NCI-H1105 (cell line): ENCODE data around the gene RTEL1.
"Not testable (repeated sequence)": the region's sequence is repeated elsewhere in the genome, so short reads cannot be mapped to it uniquely, and the experiment has no call there.

ENCODE experiments used
- DNase-seq: peaks from one replicate; lab custom pipeline; 2025; lab: John Stamatoyannopoulos, UW

Gene RTEL1

DNA sequence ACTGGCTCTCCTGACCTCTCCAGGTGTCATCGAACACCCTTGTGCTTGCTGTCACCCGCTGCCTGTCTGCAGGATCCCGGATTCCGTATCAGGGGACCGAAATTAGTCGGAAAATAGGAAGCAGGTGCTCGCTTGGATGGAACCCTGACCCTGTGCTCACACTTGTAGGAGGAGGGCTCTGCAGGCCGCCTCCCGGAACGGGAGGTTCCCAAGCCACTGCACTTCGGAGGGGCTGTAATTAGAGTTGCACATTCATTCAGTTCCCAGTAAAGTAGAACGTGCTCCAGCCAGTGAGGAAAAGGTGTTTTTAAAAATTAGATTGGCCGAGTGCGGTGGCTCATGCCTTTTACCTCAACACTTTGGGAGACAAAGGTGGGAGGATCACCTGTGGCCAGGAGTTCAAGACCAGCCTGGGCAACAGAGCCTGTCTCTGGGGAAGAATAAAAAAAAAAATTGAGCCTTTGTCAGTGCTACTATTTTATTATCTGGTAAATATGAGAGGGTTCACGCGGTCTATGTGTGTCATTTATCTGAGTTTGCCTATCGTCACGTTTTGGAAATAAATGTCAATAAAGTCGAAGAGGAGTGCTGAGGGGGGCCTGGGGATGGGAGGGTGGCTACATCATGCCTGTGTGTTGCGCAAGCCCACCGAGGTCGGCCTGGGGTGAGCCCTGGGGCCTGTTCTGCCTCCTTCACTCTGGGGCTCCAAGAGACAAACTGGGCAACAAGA, 29.7 kb upstream of the RTEL1 start:
- DNase-seq, result peak; percentile 81

DNA sequence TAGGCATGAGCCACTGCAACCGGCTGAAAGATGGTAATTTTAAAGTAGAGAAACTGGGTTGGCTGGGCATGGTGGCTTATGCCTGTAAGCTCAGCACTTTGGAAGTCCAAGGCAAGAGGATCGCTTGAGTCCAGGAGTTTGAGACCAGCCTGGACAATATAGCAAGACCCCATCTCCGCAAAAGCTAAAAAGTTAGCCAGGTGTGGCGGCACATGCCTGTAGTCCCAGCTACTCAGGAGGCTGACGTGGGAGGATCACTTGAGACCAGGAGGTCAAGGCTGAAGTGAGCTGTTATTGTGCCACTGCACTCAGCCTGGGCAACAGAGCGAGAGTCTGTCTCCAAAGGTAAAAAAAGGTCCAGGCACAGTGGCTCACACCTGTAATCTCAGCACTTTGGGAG, 27.2 kb upstream of the RTEL1 start:
- DNase-seq, result not testable (repeated sequence)

DNA sequence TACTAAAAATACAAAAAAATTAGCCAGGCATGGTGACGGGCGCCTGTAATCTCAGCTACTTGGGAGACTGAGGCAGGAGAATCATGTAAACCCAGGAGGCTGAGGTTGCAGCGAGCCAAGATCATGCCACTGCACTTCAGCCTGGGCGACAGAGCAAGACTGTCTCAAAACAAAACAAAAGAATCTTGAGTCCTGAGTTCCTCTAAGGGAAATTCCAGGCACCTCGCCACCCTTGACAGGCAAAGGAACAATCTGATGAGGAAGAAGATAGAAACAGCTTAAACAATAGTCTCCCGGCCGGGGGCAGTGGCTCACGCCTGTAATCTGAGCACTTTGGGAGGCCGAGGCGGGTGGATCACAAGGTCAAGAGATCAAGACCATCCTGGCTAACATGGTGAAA, 26.7 kb upstream of the RTEL1 start:
- DNase-seq, result not testable (repeated sequence)

DNA sequence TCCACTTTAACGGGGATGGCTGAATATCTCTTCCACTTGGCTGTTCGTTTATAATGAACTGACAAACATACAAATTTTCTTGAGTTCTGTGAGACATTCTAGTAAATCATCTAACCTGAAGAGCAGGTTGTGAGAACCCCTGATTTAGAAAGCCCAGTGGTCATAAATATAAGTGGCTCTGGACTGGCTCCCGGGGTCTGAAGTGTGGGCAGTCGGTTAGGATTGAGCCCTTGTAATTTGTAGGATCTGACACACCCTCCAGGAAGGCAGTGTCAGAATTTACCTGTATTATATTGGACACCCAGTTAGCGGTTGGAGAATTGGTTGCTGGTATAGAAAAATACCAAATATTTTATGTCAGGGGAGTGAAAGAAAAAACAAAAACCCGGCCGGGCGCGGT, 24.4 kb upstream of the RTEL1 start:
- DNase-seq, result no peak

DNA sequence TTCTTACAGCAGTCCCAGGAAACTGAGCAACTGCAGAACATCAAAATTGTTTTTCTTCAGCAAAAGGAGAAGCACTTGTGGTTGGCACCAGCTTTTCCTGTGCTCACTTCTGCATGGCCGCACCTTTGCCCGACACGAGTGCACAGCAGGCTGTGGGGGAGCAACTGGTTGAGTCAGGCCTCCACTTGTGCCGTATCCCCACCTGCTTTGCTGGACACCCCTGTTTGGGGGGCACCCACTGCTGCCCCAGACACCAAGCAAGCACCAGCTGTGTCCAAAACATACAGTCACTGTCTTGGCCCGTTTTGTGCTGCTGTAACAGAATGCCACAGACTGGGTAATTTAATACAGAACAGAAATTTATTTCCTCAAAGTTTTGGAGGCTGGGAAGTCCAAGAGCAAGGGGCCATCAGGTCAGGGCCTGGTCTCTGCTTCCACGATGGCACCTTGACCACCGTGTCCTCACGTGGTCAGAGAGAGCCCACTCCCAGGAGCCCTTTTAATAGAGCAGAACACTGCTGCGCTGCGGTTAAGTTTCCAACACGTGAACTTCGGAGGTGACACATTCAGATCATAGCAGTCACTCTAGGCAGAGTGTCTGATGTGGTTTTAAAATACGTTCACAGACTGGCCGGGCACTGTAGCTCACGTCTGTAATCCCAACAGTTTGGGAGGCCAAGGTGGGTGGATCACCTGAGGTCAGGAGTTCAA, 22.5 kb upstream of the RTEL1 start:
- DNase-seq, result no peak

- DNase-seq, result no peak
Measured at GRCh38 chr20:63636752-63637628, 21.1 kb upstream of the RTEL1 start.

DNA sequence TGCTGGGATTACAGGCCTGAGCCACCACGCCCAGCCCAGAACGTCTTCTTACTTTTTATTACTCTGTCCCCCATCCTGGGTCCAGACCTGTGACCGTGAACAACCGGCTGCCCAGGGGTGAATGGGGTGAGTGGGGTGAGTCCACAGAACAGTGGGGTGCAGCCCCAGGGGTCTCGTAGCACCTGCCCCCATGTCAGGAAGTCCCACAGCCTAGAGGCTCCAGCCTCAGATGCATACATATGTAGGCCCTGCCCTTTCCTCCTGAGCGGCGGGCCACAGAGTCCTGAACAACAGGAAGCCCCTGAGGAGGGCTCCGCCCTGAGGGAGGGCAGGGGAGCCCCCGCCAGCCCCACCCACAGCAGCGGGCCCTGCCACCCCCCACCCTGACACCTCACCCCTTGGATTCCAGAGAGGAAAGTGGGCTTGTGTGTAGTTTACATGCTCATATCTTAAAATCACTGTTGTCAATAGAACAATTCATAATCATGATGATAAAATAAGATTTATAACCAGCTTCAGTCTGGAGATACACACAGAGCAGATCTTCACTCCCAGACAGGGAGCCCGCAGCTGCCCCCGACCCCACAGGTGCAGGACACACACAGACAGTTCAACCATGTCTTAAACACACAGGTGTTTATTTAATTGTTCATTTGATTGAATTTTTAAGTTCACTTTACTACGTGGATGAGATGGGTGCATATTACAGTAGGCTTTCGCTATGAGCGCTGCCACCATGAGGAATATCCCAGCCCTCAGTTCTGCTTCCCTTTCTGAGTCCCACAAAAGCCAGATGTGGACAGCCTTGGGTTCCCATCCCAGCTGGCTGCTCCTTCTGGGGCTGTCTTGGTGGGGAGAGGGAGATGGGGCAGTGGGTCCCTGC, 18.8 kb upstream of the RTEL1 start:
- no peak for DNase-seq

GRCh38 chr20:63640086-63640485, 18.0 kb upstream of the RTEL1 start:
- no peak for DNase-seq

- not testable (repeated sequence) for DNase-seq
Measured at GRCh38 chr20:63640686-63641085, 17.4 kb upstream of the RTEL1 start.

DNA sequence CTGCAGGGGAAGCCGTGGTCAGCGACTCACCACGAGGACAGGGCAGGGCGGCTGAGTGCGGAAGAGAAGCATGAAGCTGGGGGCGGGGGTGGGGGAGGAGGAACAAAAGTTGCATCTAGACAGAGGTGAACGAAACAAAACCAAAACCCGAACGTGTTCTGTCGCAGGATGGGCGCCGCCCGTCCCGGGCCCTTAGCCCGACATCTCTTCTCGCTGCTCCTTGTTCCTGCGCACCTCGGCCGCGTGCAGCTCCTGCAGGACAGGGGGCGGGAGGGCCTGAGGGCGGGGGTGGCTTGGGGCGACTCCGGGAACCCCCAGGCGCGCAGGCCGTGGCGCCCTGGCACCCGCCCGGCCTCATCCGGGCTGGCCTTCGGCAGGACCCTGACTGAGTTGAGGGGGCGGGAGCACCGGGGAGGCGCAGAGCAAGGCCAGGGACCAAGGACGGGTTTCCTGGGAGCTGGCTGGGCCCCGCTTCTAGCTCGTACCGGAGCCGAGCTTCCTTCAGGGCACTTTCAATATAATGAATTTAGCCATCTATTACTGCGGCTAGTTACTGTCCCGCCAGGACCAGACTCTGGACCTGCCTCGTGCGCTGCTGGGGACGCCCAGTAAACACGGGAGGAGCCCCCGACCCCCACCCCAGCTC, 16.8 kb upstream of the RTEL1 start:
- no peak for DNase-seq

- DNase-seq, result peak; percentile 95
Measured at GRCh38 chr20:63641792-63642523, 16.2 kb upstream of the RTEL1 start.

- no peak for DNase-seq
Measured at GRCh38 chr20:63642527-63643247, 15.4 kb upstream of the RTEL1 start.

DNA sequence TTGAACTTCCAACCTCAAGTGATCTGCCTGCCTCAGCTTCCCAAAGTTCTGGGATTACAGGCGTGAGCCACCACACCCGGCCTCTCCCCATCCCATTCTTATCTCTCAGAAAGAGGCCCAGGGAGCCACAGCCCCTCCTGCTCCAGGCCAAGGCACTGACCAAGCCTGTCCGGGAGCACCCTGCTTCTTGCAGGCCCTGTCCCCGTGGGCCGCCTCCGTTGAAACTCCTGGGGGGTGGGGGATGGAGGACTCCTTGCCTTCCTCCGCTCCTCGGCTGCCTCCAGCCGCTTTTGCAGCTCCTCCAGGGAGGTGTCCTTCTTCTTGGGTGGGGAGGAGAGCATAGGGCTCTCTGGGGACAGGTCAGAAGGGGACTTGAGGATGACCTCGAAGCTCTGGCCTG, 14.6 kb upstream of the RTEL1 start:
- no peak for DNase-seq

DNA sequence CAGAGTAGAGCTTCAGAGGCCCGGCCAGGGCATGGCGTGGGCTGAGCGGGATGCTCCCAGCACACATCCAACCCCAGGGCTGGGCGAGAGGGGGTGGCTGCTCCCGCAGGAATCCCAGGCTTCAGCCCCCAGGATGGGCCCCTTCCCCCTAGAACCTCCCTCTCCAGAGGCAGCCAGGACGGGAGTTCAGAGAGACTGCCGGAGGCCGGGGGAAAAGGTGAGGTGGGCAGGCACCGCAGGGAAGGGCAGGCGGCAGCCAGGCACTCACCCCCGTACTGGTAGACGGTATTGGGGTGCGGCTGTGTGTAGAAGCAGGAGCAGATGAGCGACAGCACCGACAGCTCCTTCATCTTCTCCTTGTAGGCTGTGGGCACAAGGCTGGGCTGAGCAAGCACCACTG, 14.2 kb upstream of the RTEL1 start:
- DNase-seq, result no peak

- no peak for DNase-seq
Measured at GRCh38 chr20:63645218-63645617, 12.9 kb upstream of the RTEL1 start.

- DNase-seq, result no peak
Measured at GRCh38 chr20:63648190-63648589, 9.9 kb upstream of the RTEL1 start.

DNA sequence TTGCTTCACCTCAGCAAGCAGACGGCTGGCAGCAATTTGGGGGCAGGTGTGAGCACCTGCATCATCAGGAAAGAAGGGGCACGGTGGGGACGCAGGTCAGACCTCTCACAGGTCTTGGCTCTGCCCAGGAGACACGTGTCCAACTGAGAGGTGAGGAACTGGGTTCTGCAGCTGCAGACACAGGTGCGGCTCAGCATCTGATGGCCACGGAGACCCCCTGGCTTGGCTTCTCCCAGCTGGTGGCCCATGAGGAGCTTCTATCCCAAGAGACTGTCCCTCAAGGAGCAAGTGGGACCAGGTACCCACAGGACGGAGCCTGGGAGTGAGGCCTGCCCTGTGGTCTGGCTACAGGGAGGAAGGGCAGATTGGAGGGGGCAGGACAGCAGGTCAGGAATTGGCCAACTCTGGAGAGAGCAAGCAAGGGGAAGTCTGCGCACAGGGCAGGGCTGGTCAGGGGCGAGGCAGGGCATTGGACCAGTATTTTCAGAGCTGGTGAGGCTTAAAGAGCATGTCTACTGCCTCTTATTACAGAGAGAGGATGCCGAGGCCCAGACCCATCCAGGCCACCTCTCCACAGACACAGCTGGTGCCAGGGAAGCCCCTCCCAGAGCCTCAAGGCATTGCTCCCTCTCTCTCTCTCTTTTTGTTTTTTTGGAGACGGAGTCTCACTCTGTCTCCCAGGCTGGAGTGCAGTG, 9.1 kb upstream of the RTEL1 start:
- no peak for DNase-seq

DNA sequence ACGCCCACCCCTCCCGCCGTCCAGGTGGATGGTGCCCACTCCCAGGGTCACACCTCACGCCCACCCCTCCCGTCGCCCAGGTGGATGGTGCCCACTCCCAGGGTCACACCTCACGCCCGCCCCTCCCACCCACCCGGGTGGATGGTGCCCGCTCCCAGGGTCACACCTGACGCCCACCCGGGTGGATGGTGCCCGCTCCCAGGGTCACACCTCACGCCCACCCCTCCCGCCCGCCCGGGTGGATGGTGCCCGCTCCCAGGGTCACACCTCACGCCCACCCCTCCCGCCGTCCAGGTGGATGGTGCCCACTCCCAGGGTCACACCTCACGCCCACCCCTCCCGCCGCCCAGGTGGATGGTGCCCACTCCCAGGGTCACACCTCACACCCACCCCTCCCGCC, 7.6 kb upstream of the RTEL1 start:
- not testable (repeated sequence) for DNase-seq

DNA sequence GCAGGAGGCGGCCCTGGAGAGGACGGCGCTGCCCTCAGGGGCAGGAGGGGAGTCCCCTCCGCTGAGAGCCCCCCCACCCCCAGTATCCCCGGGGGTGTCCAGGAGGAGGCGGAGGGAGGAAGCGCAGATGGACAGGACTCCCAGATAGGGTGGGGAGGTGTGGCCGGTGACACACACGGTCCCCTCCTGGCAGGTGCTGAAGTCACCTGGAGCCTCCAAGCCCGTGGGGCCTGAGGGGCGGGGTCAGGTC, 6.2 kb upstream of the RTEL1 start:
- DNase-seq, result no peak
